DND-41 (cell line): ENCODE results near the gene HDAC4.

Source experiments
- EZH2 ChIP-seq: IDR thresholded peaks from 3 replicates; pipeline ENCODE4 v1.6.1; 2012; ENCODE audit warnings: borderline replicate concordance, low read depth, mild to moderate bottlenecking, moderate library complexity, low read length, inconsistent platforms; ENCODE audit not compliant: severe bottlenecking
- TF ChIP-seq, protein P1 (sequence below): IDR thresholded peaks from 2 replicates; pipeline ENCODE4 v1.5.1; 2012; ENCODE audit warnings: borderline replicate concordance, low read length, moderate library complexity, mild to moderate bottlenecking; ENCODE audit not compliant: poor library complexity, severe bottlenecking; ENCODE audit errors: extremely low read depth

DNA sequence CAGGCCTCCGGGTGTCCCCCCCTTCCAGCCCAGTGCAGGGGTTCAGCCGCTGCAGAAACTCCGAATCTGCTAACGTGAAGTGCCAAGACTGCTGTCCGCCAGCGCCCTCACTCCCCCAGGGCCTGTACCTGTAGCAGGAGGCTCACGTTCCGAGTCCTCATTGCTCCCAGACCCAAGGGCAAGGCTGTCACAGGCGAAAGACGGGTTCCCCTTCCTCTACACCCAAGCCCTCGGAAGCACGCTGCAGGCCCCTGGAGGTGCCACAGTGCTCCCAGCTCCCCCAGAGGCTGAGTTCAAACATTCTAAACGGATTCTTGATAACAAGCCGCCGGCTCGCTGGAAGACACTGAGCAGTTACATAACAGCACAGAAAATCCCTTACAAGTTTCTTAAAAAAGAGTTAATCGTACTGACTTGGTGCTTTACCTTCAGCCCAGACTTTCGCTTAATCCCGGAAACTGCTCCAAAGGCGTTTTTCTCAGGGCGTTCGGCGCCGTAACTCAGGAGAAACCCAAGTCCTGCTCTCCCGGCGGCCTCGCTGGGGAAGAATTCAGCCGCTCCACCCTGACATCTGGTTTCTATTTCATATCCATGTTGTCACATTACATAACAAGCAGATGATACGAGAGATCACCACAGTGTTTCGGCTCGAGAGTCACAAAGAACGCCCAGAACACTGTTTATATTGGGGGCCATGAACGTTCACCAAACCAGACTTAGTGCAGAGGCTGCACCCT lies 92.0 kb downstream of the HDAC4 start:
- TF ChIP-seq, protein P1, sequence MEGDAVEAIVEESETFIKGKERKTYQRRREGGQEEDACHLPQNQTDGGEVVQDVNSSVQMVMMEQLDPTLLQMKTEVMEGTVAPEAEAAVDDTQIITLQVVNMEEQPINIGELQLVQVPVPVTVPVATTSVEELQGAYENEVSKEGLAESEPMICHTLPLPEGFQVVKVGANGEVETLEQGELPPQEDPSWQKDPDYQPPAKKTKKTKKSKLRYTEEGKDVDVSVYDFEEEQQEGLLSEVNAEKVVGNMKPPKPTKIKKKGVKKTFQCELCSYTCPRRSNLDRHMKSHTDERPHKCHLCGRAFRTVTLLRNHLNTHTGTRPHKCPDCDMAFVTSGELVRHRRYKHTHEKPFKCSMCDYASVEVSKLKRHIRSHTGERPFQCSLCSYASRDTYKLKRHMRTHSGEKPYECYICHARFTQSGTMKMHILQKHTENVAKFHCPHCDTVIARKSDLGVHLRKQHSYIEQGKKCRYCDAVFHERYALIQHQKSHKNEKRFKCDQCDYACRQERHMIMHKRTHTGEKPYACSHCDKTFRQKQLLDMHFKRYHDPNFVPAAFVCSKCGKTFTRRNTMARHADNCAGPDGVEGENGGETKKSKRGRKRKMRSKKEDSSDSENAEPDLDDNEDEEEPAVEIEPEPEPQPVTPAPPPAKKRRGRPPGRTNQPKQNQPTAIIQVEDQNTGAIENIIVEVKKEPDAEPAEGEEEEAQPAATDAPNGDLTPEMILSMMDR: no peak
- TF ChIP-seq EZH2: no peak
